SU-DHL-6 (cell line): ENCODE results near the gene HEY2.

ENCODE experiments used
- EZH2phosphoT487 ChIP-seq: fragments of 200-600 bp; sonication (generic), shearing (Covaris generic); conservative IDR thresholded peaks from 2 replicates; pipeline ENCODE4 v1.6.1; 2018; ENCODE audit warnings: mild to moderate bottlenecking, antibody characterized with exemption, low read length, moderate library complexity, mixed read lengths
- TF ChIP-seq, protein P1 (sequence below): fragments of 200-600 bp; sonication (generic); IDR thresholded peaks from one replicate; pipeline ENCODE4 v1.5.1; 2017; ENCODE audit warnings: antibody characterized with exemption, mild to moderate bottlenecking, low read length, moderate library complexity; ENCODE audit not compliant: insufficient read depth, poor library complexity, severe bottlenecking

DNA sequence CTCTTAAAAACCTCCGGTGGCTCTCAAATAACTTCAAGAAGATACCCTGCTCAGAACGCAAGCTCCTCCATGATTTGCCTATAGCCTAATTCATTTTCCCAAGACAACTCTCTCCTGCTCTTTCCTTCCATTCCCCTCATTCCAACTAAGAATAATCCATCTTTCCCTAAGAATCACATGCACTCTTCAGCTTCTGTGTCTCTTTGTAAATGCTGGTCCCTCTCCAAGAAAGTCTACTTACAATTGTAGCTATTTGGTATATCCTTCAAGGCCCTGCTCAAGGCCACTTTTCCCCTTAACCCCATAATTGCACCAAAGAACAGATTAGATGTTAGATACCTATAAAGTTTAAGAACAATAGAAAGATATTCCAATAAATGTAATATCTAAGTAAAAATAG, 7.4 kb upstream of the HEY2 start:
- TF ChIP-seq, protein P1, sequence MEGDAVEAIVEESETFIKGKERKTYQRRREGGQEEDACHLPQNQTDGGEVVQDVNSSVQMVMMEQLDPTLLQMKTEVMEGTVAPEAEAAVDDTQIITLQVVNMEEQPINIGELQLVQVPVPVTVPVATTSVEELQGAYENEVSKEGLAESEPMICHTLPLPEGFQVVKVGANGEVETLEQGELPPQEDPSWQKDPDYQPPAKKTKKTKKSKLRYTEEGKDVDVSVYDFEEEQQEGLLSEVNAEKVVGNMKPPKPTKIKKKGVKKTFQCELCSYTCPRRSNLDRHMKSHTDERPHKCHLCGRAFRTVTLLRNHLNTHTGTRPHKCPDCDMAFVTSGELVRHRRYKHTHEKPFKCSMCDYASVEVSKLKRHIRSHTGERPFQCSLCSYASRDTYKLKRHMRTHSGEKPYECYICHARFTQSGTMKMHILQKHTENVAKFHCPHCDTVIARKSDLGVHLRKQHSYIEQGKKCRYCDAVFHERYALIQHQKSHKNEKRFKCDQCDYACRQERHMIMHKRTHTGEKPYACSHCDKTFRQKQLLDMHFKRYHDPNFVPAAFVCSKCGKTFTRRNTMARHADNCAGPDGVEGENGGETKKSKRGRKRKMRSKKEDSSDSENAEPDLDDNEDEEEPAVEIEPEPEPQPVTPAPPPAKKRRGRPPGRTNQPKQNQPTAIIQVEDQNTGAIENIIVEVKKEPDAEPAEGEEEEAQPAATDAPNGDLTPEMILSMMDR = no peak
- TF ChIP-seq EZH2phosphoT487 = no peak
